ENCODE data around the gene ADGRB3.

ADGRB3 gene

GRCh38 chr6:69138893-69139494, 503.9 kb downstream of the ADGRB3 start:
- H3K27ac ChIP-seq: no peak overlapping the region
- TF ChIP-seq CTCF (IDR thresholded peaks at IDR 0.05): no peak
- no peak overlapping the region for H3K4me3 ChIP-seq (ENCODE audit: low read depth, low read length)
- H3K36me3 ChIP-seq (ENCODE audit: control insufficient read depth, insufficient read depth, low read length): no peaks in the 10 kb centered on the region
- H3K9ac ChIP-seq: no peak overlapping the region
- H3K79me2 ChIP-seq: no peaks in the 10 kb centered on the region
- H2AFZ ChIP-seq: no peak overlapping the region
- H3K4me1 ChIP-seq: no peaks in the 10 kb centered on the region
- no peak overlapping the region for H3K4me2 ChIP-seq (ENCODE audit: low read length)
- no peaks in the 10 kb centered on the region for H3K27me3 ChIP-seq (ENCODE audit: control insufficient read depth, insufficient read depth, low read length)
- H3K9me3 ChIP-seq (ENCODE audit: control insufficient read depth, low read length): no peaks in the 10 kb centered on the region

- H3K27ac ChIP-seq: no peak overlapping the region
- H3K4me2 ChIP-seq (ENCODE audit: low read length): no peak overlapping the region
- no peaks in the 10 kb centered on the region for H3K4me1 ChIP-seq
- no peak overlapping the region for H3K9ac ChIP-seq
- no peak for TF ChIP-seq CTCF (IDR thresholded peaks at IDR 0.05)
- no peaks in the 10 kb centered on the region for H3K36me3 ChIP-seq (ENCODE audit: control insufficient read depth, insufficient read depth, low read length)
- H2AFZ ChIP-seq: no peak overlapping the region
- H3K79me2 ChIP-seq: no peaks in the 10 kb centered on the region
- no peaks in the 10 kb centered on the region for H3K9me3 ChIP-seq (ENCODE audit: control insufficient read depth, low read length)
- H3K27me3 ChIP-seq (ENCODE audit: control insufficient read depth, insufficient read depth, low read length): no peaks in the 10 kb centered on the region
- no peak overlapping the region for H3K4me3 ChIP-seq (ENCODE audit: low read depth, low read length)
Measured at GRCh38 chr6:69145062-69145461, 510.0 kb downstream of the ADGRB3 start.

DNA sequence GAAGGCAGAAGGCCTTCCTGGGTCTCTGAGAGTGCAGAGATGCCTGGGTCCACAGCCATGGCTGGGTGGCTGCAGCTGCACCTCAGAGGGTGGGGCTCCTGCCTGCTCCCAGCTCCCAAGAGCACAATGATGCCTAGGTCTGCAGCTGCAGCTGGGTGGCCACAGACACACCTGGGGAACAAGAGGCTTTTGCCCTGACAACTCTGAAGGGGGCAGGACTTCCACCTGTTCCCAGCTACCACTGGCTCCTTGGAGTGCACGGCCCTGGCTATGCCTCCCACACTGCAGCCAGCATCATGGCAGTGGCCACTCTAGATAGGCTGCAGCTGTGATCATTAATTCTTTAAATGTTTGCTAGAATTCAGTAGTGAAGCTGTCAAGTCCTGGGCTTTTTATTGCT, 511.3 kb downstream of the ADGRB3 start:
- Histone ChIP-seq H3K4me3 (ENCODE audit: low read depth, low read length) (no peak overlapping the region), H2AFZ (no peak overlapping the region), H3K27ac (no peak overlapping the region), H3K79me2 (no peaks in the 10 kb centered on the region), H3K4me2 (ENCODE audit: low read length) (no peak overlapping the region), H3K4me1 (no peaks in the 10 kb centered on the region), H3K9me3 (ENCODE audit: control insufficient read depth, low read length) (no peaks in the 10 kb centered on the region), H3K36me3 (ENCODE audit: control insufficient read depth, insufficient read depth, low read length) (no peaks in the 10 kb centered on the region), H3K27me3 (ENCODE audit: control insufficient read depth, insufficient read depth, low read length) (no peaks in the 10 kb centered on the region), H3K9ac (no peak overlapping the region)
- no peak for TF ChIP-seq CTCF (IDR thresholded peaks at IDR 0.05)

DNA sequence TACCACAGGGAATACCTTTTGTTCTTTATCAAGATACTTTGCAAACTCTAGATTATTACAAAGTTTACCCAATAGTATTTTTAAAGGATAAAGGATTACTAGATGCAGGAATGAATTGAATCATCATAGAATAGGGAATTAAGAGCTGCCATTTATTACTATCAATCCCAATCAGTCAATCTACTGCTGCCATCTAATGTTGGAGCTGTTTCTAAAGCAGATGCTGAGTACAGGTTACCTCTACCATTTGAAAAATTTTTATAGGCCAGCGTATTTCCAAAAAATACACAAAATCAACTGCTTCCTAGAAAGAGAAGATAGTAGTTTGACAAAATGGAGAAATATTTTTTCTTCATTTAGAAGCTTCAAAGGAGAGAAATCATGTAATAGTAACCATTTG, 520.4 kb downstream of the ADGRB3 start:
- Histone ChIP-seq H3K9me3 (ENCODE audit: control insufficient read depth, low read length) (no peaks in the 10 kb centered on the region), H3K4me3 (ENCODE audit: low read depth, low read length) (no peak overlapping the region), H3K4me2 (ENCODE audit: low read length) (no peak overlapping the region), H3K9ac (no peak overlapping the region), H3K36me3 (ENCODE audit: control insufficient read depth, insufficient read depth, low read length) (no peaks in the 10 kb centered on the region), H3K27ac (no peak overlapping the region), H3K27me3 (ENCODE audit: control insufficient read depth, insufficient read depth, low read length) (no peaks in the 10 kb centered on the region), H3K4me1 (no peaks in the 10 kb centered on the region), H3K79me2 (no peaks in the 10 kb centered on the region), H2AFZ (no peak overlapping the region)
- no peak for TF ChIP-seq CTCF (IDR thresholded peaks at IDR 0.05)

GRCh38 chr6:69162811-69163210, 527.7 kb downstream of the ADGRB3 start:
- no peaks in the 10 kb centered on the region for H3K27me3 ChIP-seq (ENCODE audit: control insufficient read depth, insufficient read depth, low read length)
- TF ChIP-seq CTCF (IDR thresholded peaks at IDR 0.05): no peak
- H3K4me3 ChIP-seq (ENCODE audit: low read depth, low read length): no peak overlapping the region
- H3K9ac ChIP-seq: no peak overlapping the region
- H3K27ac ChIP-seq: no peak overlapping the region
- no peaks in the 10 kb centered on the region for H3K79me2 ChIP-seq
- no peaks in the 10 kb centered on the region for H3K36me3 ChIP-seq (ENCODE audit: control insufficient read depth, insufficient read depth, low read length)
- H3K4me2 ChIP-seq (ENCODE audit: low read length): no peak overlapping the region
- H2AFZ ChIP-seq: no peak overlapping the region
- H3K9me3 ChIP-seq (ENCODE audit: control insufficient read depth, low read length): no peaks in the 10 kb centered on the region
- H3K4me1 ChIP-seq: no peaks in the 10 kb centered on the region
